GM12878 (cell line): Measurements from ENCODE around the gene ZNF526.

Experiments
- ATF2 ChIP-seq: IDR thresholded peaks from 2 replicates; pipeline ENCODE4 v1.6.1; 2012; ENCODE audit warnings: low read length, inconsistent platforms
- ATF3 ChIP-seq: IDR thresholded peaks from 2 replicates; pipeline ENCODE4 v1.6.1; 2011; ENCODE audit warnings: low read depth, mild to moderate bottlenecking, low read length, moderate library complexity, borderline replicate concordance; ENCODE audit errors: extremely low read depth
- CHD2 ChIP-seq: IDR thresholded peaks from 2 replicates; pipeline ENCODE4 v1.6.1; 2011; ENCODE audit warnings: low read depth, low read length, improper control_type of control experiment, borderline replicate concordance
- CHD4 ChIP-seq: fragments of 200-600 bp; sonication (generic); IDR thresholded peaks from 2 replicates; pipeline ENCODE4 v1.6.1; 2016; ENCODE audit warnings: mild to moderate bottlenecking
- ETV6 ChIP-seq, 2 experiments: fragments of 450-650 bp in 1 of 2; IDR thresholded peaks in 1 of 2; conservative IDR thresholded peaks in 1 of 2; 2 replicates each; pipeline ENCODE4 v1.6.1; 2014; ENCODE audit warnings: antibody characterized with exemption in 1 of 2, borderline replicate concordance in 1 of 2, low read depth in 1 of 2, mild to moderate bottlenecking in 1 of 2, moderate library complexity in 1 of 2
- RBBP5 ChIP-seq: fragments of 200-600 bp; sonication (generic); conservative IDR thresholded peaks from 2 replicates; pipeline ENCODE4 v1.6.1; 2016
- RUNX3 ChIP-seq: IDR thresholded peaks from 2 replicates; pipeline ENCODE4 v1.6.1; 2012; ENCODE audit warnings: low read length, inconsistent platforms
- SMAD1 ChIP-seq: fragments of 450-650 bp; IDR thresholded peaks from 2 replicates; pipeline ENCODE4 v1.6.1; 2018; ENCODE audit warnings: mild to moderate bottlenecking, low read depth; ENCODE audit not compliant: partially characterized antibody
- SMAD5 ChIP-seq: IDR thresholded peaks from 2 replicates; pipeline ENCODE4 v1.6.1; 2016; ENCODE audit warnings: antibody characterized with exemption, low read depth
- SUZ12 ChIP-seq: fragments of 200-600 bp; sonication (generic); IDR thresholded peaks from one replicate; pipeline ENCODE4 v1.6.1; 2018; ENCODE audit warnings: antibody characterized with exemption, mild to moderate bottlenecking; ENCODE audit not compliant: unreplicated experiment
- TCF12 ChIP-seq: IDR thresholded peaks from 2 replicates; pipeline ENCODE4 v1.6.1; 2011; ENCODE audit warnings: low read depth, mild to moderate bottlenecking, low read length
- TF ChIP-seq, protein P1 (sequence below), 3 experiments: IDR thresholded peaks in 2 of 3; conservative IDR thresholded peaks in 1 of 3; 2 replicates each; pipeline ENCODE4 v1.5.1; 2011; ENCODE audit warnings: low read depth in 3 of 3, low read length in 3 of 3, mild to moderate bottlenecking in 3 of 3, control low read depth in 2 of 3, moderate library complexity in 2 of 3, inconsistent platforms in 1 of 3, mixed read lengths in 1 of 3; ENCODE audit not compliant: control insufficient read depth in 2 of 3, insufficient read depth in 1 of 3; ENCODE audit errors: extremely low read depth in 1 of 3

- TF ChIP-seq CHD4 (no peak), CHD2 (no peak), SMAD1 (no peak), RBBP5 (no peak), ETV6 (conservative IDR thresholded peaks at IDR 0.05 in 1 of 2, IDR thresholded peaks at IDR 0.05 in 1 of 2; ENCODE audit: borderline replicate concordance in 1 of 2, low read depth in 1 of 2) (no peak), TCF12 (no peak), SMAD5 (no peak), ATF3 (no peak), RUNX3 (no peak), ATF2 (no peak), SUZ12 (no peak)
- TF ChIP-seq, protein P1, sequence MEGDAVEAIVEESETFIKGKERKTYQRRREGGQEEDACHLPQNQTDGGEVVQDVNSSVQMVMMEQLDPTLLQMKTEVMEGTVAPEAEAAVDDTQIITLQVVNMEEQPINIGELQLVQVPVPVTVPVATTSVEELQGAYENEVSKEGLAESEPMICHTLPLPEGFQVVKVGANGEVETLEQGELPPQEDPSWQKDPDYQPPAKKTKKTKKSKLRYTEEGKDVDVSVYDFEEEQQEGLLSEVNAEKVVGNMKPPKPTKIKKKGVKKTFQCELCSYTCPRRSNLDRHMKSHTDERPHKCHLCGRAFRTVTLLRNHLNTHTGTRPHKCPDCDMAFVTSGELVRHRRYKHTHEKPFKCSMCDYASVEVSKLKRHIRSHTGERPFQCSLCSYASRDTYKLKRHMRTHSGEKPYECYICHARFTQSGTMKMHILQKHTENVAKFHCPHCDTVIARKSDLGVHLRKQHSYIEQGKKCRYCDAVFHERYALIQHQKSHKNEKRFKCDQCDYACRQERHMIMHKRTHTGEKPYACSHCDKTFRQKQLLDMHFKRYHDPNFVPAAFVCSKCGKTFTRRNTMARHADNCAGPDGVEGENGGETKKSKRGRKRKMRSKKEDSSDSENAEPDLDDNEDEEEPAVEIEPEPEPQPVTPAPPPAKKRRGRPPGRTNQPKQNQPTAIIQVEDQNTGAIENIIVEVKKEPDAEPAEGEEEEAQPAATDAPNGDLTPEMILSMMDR (IDR thresholded peaks at IDR 0.05 in 2 of 3, conservative IDR thresholded peaks at IDR 0.05 in 1 of 3; ENCODE audit: control insufficient read depth in 2 of 3, extremely low read depth in 1 of 3, insufficient read depth in 1 of 3, low read depth in 3 of 3, low read length in 3 of 3): no peak
These were observed 49.4 kb upstream of the ZNF526 start for GRCh38 chr19:42170715-42171114.
